ENCODE data around the gene PXN. TPM values are rescaled to one million over a fixed set of nuclear protein-coding genes. Genes with fewer than 3 reads are reported as not detected.

Gene PXN
- total RNA-seq, 1 donor = 63.0 TPM

DNA sequence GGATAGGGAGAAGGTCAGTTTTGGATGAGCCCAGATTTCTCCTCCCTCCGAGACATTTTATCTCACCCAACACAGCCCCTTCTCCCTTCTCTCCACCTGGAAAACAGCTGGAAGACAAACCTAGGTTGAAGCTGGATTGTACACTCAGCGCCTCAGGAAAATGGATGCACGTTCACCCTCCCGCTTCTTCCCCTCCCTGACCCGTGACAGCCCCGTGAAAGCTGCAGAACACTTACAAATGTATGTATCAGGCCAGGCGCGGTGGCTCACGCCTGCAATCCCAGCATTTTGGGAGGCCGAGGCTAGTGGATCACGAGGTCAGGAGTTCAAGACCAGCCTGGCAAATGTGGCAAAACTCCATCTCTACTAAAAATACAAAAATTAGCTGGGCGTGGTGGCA, 22.0 kb upstream of the PXN start:
- no peak for DNase-seq (ENCODE audit: low read depth)
- no peak overlapping the region for H3K4me3 ChIP-seq (ENCODE audit: low read depth, low read length)
- TF ChIP-seq, protein P1, sequence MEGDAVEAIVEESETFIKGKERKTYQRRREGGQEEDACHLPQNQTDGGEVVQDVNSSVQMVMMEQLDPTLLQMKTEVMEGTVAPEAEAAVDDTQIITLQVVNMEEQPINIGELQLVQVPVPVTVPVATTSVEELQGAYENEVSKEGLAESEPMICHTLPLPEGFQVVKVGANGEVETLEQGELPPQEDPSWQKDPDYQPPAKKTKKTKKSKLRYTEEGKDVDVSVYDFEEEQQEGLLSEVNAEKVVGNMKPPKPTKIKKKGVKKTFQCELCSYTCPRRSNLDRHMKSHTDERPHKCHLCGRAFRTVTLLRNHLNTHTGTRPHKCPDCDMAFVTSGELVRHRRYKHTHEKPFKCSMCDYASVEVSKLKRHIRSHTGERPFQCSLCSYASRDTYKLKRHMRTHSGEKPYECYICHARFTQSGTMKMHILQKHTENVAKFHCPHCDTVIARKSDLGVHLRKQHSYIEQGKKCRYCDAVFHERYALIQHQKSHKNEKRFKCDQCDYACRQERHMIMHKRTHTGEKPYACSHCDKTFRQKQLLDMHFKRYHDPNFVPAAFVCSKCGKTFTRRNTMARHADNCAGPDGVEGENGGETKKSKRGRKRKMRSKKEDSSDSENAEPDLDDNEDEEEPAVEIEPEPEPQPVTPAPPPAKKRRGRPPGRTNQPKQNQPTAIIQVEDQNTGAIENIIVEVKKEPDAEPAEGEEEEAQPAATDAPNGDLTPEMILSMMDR (IDR thresholded peaks at IDR 0.05; ENCODE audit: insufficient read depth, low read depth, low read length) = no peak

DNA sequence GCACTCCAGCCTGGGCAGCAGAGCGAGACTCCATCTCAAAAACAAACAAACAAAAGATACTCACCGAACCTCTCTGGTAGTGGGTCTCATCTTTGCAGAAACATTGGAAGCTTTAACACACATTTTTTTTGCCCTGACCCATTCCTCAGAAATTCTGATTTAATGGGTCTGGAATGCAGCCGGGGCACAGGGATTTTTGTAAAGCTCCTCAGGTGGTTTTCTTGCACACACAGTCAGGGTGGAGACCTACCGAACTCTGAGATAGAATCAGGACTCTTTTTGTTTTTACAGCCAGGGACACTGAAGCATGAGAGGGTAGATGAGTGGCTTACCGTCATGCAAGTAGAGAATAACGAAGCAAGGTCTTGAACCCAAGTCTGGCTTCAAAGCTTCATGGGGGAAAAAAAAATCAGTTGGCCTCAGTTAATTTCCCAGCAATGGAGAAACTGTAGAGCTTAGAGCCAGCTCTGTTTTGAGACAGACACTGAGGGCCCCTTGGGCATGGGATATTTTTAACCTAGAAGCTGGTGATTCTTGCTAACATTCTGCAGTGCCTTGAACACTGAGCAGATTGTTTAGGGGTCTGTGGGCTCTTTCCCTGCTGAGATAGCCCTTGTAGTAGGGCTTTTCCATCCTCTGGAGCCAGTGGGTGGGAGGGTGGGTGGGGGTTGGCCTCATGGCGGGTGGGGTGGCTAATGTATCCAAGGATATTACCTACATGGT, 21.4 kb upstream of the PXN start:
- no peak overlapping the region for H3K4me3 ChIP-seq (ENCODE audit: low read depth, low read length)
- DNase-seq (ENCODE audit: low read depth) = no peak
- TF ChIP-seq, protein P1 (IDR thresholded peaks at IDR 0.05; ENCODE audit: insufficient read depth, low read depth, low read length) = no peak

DNA sequence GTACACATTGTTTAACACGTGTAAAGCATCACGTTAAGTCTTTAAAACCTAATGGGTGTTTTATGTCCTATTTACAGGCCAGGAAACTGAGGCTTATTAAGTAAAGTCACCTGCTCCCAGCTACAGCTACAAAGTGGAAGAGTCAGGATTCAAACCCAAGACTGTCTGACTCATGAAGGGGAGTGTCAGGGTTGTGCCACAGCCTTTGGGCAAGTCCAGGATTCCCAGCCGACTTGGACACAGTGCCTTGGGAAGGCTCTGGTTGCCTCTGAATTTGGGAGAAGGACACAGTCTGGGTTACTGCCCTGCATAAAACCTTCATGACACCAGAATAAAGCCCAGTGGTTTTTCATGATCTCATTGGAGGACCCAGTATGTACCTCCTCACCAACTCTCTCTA, 18.9 kb upstream of the PXN start:
- DNase-seq (ENCODE audit: low read depth) = no peak
- TF ChIP-seq, protein P1 (IDR thresholded peaks at IDR 0.05; ENCODE audit: insufficient read depth, low read depth, low read length) = no peak
- H3K4me3 ChIP-seq (ENCODE audit: low read depth, low read length) = no peak overlapping the region

DNA sequence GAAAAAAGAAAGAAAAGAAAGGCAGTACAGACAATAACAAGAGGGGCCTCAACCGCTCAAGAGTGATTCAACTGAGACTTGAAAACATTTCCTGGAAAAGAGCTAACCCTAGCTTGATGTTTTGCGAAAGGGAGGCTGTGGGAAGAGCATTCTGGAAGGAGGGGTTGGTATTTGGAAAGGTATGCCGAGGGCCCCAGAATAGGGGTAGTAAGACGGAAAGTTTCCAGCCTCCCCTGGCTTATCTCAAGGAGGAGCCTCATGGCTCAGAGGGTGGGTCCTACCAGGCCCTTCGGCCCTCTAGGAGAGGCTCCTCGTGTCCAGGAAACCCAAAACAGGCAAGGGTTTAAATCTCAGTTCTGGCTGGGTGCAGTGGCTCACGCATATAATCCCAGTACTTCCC, 17.8 kb upstream of the PXN start:
- DNase-seq (ENCODE audit: low read depth) = peak; percentile 78
- TF ChIP-seq, protein P1 (IDR thresholded peaks at IDR 0.05; ENCODE audit: insufficient read depth, low read depth, low read length) = no peak
- H3K4me3 ChIP-seq (ENCODE audit: low read depth, low read length) = no peak overlapping the region

DNA sequence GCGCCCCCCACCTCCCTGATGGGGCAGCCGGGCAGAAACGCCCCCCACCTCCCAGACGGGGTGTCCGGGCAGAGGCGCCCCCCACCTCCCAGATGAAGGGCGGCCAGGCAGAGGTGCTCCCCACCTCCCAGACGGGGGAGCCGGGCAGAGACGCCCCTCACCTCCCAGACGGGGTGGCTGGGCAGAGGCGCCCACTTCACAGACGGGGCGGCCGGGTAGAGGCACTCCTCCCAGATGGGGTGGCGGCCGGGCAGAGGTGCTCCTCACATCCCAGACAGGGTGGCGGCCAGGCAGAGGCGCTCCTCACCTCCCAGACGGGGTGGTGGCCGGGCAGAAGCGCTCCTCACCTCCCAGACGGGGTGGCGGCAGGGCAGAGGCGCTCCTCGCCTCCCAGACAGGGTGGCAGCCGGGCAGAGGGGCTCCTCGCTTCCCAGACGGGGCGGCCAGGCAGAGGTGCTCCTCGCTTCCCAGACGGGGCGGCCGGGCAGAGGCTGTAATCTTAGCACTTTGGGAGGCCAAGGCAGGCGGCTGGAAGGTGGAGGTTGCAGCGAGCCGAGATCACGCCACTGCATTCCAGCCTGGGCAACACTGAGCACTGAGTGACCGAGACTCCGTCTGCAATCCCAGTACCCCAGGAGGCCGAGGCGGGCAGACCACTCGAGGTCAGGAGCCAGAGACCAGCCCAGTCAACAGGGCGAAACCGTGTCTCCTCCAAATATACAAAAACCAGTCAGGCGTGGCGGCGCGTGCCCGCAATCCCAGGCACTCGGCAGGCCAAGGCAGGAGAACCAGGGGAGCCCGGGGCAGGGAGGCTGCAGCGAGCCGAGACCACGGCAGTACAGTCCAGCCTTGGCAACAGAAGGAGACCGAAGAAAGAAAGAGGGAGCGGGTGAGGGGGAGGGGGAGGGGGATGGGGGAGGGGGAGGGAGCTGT, 12.9 kb upstream of the PXN start:
- no peak for DNase-seq (ENCODE audit: low read depth)
- TF ChIP-seq, protein P1 (IDR thresholded peaks at IDR 0.05; ENCODE audit: insufficient read depth, low read depth, low read length) = no peak
- H3K4me3 ChIP-seq (ENCODE audit: low read depth, low read length) = no peak overlapping the region

DNA sequence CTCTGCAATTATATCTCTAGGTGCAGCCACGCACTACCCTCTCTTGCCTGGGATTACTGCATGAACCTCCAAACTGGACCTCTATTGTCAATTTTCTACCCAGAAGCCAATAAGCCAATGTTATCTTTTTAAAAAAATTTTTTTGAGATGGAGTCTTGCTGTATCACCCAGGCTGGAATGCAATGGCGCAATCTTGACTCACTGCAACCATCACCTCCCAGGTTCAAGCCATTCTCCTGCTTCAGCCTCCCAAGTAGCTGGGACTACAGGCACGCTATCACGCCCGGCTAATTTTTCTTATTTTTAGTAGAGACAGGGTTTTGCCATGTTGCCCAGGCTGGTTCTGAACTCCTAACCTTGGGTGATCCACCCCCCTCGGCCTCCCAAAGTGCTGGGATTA, 11.2 kb upstream of the PXN start:
- peak; percentile 51 for DNase-seq (ENCODE audit: low read depth)
- no peak overlapping the region for H3K4me3 ChIP-seq (ENCODE audit: low read depth, low read length)

More for the DNA sequence above, 11.2 kb upstream of the PXN start:
- TF ChIP-seq, protein P1 (IDR thresholded peaks at IDR 0.05; ENCODE audit: insufficient read depth, low read depth, low read length) = no peak
